Gastrocnemius medialis (tissue), 4 donors: Measurements from ENCODE around the gene FBRSL1. TPM values are rescaled to one million over a fixed set of nuclear protein-coding genes. Genes with fewer than 3 reads are reported as not detected.
A peak's percentile ranks its signal among the peaks of the same experiment; 100 is the strongest.

Source experiments
- ATAC-seq, 2 donors: fragments of 150-250 bp; one replicate each; pipeline ENCODE4 v1.9.1; 2016
- DNase-seq, 2 donors: peaks; one replicate each; pipeline ENCODE4 v3.0.0-alpha.2; 2019
- H3K27ac ChIP-seq, 4 donors: fragments of 200-600 bp; sonication (generic); 1 replicate in 1 of 4; 2 replicates in 3 of 4; pipeline ENCODE4 v1.5.1; 2016 to 2018; ENCODE audit warnings: mild to moderate bottlenecking in 2 of 4, moderate library complexity in 1 of 4
- H3K27me3 ChIP-seq, 3 donors: fragments of 200-600 bp; sonication (generic) in 2 of 3; 1 replicate in 1 of 3; 2 replicates in 2 of 3; pipeline versions ENCODE4 v1.5.1 to v1.6.0; 2016 to 2019; ENCODE audit warnings: mild to moderate bottlenecking in 1 of 3, moderate library complexity in 1 of 3
- H3K36me3 ChIP-seq, 2 donors: fragments of 200-600 bp; sonication (generic) in 1 of 2; one replicate each; pipeline ENCODE4 v1.5.1; 2017 to 2018
- H3K4me1 ChIP-seq, 2 donors: fragments of 200-600 bp; sonication (generic) in 1 of 2; one replicate each; pipeline ENCODE4 v1.5.1; 2016 to 2017; ENCODE audit warnings: mild to moderate bottlenecking in 2 of 2
- H3K4me3 ChIP-seq, 4 donors: fragments of 200-600 bp; sonication (generic) in 3 of 4; 1 replicate in 1 of 4; 2 replicates in 3 of 4; pipeline ENCODE4 v1.5.1; 2016 to 2019; ENCODE audit warnings: mild to moderate bottlenecking in 2 of 4
- H3K9me3 ChIP-seq, 3 donors: fragments of 200-600 bp; sonication (generic) in 2 of 3; 1 replicate in 1 of 3; 2 replicates in 2 of 3; pipeline ENCODE4 v1.5.1; 2016 to 2019
- CTCF ChIP-seq, 5 experiments: fragments of 450-650 bp in 3 of 5; fragments of 200-600 bp in 2 of 5; sonication (generic) in 2 of 5; IDR thresholded peaks in 4 of 5; conservative IDR thresholded peaks in 1 of 5; 1 replicate in 4 of 5; 2 replicates in 1 of 5; pipeline ENCODE4 v1.5.1; 2016 to 2019; ENCODE audit warnings: antibody characterized with exemption in 5 of 5, mild to moderate bottlenecking in 3 of 5, moderate library complexity in 3 of 5
- POLR2A ChIP-seq, 2 donors: fragments of 450-650 bp; IDR thresholded peaks; one replicate each; pipeline ENCODE4 v1.6.1; 2017; ENCODE audit warnings: antibody characterized with exemption in 2 of 2, mild to moderate bottlenecking in 2 of 2, moderate library complexity in 2 of 2
- in situ Hi-C, 4 donors: fragments of 200-750 bp; cut with MboI; loops; one replicate each; pipeline versions ENCODE4 v1.15.0 to v1.8.0; 2017; ENCODE audit warnings: low sequenced_read_pairs in 4 of 4
- intact Hi-C: fragments of 100-400 bp; cut with DNase I; formaldehyde crosslinking; loops from one replicate; pipeline ENCODE4 v1.15.1; 2023; ENCODE audit warnings: low total_unique reads
- total RNA-seq, 4 donors: library from RNA; depleted of rRNA; stranded (reverse); fragments of >200 nt; gene quantifications; one replicate each; pipeline versions ENCODE4 v1.1.0 to v1.2.3, GENCODE V29; 2016

The FBRSL1 gene
- total RNA-seq, 4 donors from 2014 or later = 8.4 to 29.4 (median 22.8) TPM

GRCh38 chr12:132502882-132503193 lies 12.9 kb downstream of the FBRSL1 start:
- no peaks in the 10 kb centered on the region for H3K27me3 ChIP-seq
- TF ChIP-seq CTCF (IDR thresholded peaks at IDR 0.05 in 4 of 5, conservative IDR thresholded peaks at IDR 0.05 in 1 of 5) (no peak), POLR2A (IDR thresholded peaks at IDR 0.05) (no peak)
- in situ Hi-C loops = no loop called here
- peak overlapping the region in 3 of 4 donors; percentile 42 to 87 (median 52) for H3K27ac ChIP-seq
- ATAC-seq (no peak), DNase-seq (no peak)
- intact Hi-C loops = no loop called here
- H3K9me3 ChIP-seq = no peaks in the 10 kb centered on the region
- H3K36me3 ChIP-seq = no peaks in the 10 kb centered on the region
- peaks cover 89 to 94% of the 10 kb centered on the region in 2 donors for H3K4me1 ChIP-seq
- no peak overlapping the region for H3K4me3 ChIP-seq

- DNase-seq = peak; percentile 37 to 44
- H3K27ac ChIP-seq = peak overlapping the region in 3 of 4 donors; percentile 42 to 87 (median 52)
- peaks cover 0 to 7% of the 10 kb centered on the region in 2 donors for H3K36me3 ChIP-seq
- peaks cover 83 to 85% of the 10 kb centered on the region in 2 donors for H3K4me1 ChIP-seq
- no peaks in the 10 kb centered on the region for H3K27me3 ChIP-seq
- peak; percentile 25 to 65 for ATAC-seq
- intact Hi-C loops = no loop called here
- in situ Hi-C loops = no loop called here
- H3K9me3 ChIP-seq = no peaks in the 10 kb centered on the region
- TF ChIP-seq POLR2A (IDR thresholded peaks at IDR 0.05) (no peak), CTCF (IDR thresholded peaks at IDR 0.05 in 4 of 5, conservative IDR thresholded peaks at IDR 0.05 in 1 of 5) (no peak)
- H3K4me3 ChIP-seq = no peak overlapping the region
These were observed 13.8 kb downstream of the FBRSL1 start for GRCh38 chr12:132503618-132504204.

GRCh38 chr12:132505105-132505851 lies 15.3 kb downstream of the FBRSL1 start:
- intact Hi-C loops = no loop called here
- peak overlapping the region; percentile 76 to 87 (median 80) for H3K27ac ChIP-seq
- H3K4me3 ChIP-seq = no peak overlapping the region
- H3K36me3 ChIP-seq = peaks cover 0 to 10% of the 10 kb centered on the region in 2 donors
- DNase-seq = no peak
- ATAC-seq = no peak
- H3K27me3 ChIP-seq = no peaks in the 10 kb centered on the region
- no peak for TF ChIP-seq CTCF (IDR thresholded peaks at IDR 0.05 in 4 of 5, conservative IDR thresholded peaks at IDR 0.05 in 1 of 5)
- TF ChIP-seq POLR2A (IDR thresholded peaks at IDR 0.05) = no peak
- in situ Hi-C loops = no loop called here
- peaks cover 68 to 70% of the 10 kb centered on the region in 2 donors for H3K4me1 ChIP-seq
- no peaks in the 10 kb centered on the region for H3K9me3 ChIP-seq

- DNase-seq (no peak), ATAC-seq (no peak)
- no peaks in the 10 kb centered on the region for H3K27me3 ChIP-seq
- no peak overlapping the region for H3K4me3 ChIP-seq
- peaks cover 62 to 64% of the 10 kb centered on the region in 2 donors for H3K4me1 ChIP-seq
- intact Hi-C loops = loop anchor here (2.0 kb wide), 1 partner anchor 15 kb away; the partner anchor contains the start of gene FBRSL1
- peak overlapping the region; percentile 76 to 87 (median 80) for H3K27ac ChIP-seq
- H3K36me3 ChIP-seq = peaks cover 0 to 10% of the 10 kb centered on the region in 2 donors
- in situ Hi-C loops = no loop called here
- no peaks in the 10 kb centered on the region for H3K9me3 ChIP-seq
- TF ChIP-seq POLR2A (IDR thresholded peaks at IDR 0.05) = no peak
- TF ChIP-seq CTCF (IDR thresholded peaks at IDR 0.05 in 4 of 5, conservative IDR thresholded peaks at IDR 0.05 in 1 of 5) = no peak
These were observed 15.9 kb downstream of the FBRSL1 start for GRCh38 chr12:132505852-132506219.
